RKO (cell line): ENCODE results near the gene MZT1.

Source experiments
- DNase-seq: peaks from one replicate; pipeline ENCODE4 v3.0.0-alpha.2; 2016; ENCODE audit warnings: low spot score

The MZT1 gene

DNA sequence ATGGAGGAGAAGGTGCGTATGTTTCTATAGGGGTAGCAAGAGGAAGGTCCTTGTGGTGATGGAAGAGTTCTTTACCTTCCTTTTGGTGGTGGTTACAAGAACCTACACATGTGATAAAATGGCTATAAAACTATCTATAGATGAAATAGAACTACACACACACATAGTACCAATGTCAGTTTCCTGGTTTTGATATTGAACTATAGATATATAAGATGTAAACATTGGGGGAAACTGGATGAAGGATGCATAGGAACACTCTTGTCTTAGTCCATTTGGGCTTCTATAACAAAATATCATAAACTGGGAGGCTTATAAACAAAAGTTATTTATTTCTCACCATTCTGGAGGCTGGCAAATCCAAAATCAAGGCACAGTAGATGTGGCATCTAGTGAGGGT is 47.1 kb downstream of the MZT1 start:
- no peak for DNase-seq

DNA sequence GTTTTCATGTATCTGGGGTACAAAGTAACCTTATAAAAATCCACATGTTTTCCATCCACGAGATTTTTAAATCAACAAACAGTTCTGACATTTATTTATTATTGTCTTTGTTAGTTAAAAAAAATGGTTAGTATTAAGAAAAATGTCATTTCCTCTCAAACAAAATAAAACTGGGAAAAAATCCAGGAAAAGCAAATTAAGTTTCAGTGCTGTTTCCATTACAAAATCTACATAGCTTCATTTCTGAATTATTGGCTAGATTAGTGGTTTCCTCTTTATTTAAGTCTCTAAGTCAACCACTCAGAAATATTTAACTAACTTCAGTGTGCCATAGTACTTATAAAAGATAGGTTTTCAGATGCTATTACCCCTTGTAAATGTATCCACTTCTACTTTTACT is 49.1 kb downstream of the MZT1 start:
- DNase-seq: no peak

DNA sequence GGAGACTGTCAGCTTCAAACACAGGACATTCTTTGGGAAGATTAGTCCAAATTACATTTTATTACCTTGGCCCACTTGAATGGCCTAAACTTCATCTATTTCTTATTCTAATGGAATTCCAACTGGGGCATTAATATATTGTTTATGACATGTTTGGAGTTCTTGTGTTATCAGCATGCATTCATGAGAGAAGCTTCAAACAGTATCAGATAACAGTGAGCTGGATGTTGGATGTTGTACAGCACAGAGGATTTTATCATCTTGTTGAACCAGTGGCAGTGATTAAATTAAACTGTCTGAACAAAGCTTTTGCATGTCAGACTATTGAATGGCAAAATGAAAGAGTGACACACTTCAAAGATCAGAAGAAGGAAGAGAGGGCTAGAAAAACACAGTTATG is 50.0 kb downstream of the MZT1 start:
- no peak for DNase-seq

DNA sequence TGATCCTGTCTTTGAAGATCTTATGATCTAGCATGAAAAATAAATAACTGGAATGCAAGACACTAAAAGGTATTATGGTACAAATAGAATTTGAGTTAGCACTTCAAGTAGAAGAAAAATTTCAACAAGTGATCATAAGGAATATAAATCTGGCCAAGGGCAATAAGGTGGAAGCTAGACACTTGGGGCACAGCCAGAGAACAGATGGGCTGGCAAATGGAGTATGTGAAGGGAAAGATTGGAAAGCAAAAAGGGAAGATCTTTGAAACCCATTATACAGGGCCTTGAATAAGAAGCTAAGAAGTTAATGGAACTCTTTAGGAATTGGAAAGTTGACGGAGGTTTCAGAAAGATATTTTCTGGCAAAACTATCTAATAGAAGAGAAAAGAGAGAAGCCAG is 61.0 kb downstream of the MZT1 start:
- no peak for DNase-seq

DNA sequence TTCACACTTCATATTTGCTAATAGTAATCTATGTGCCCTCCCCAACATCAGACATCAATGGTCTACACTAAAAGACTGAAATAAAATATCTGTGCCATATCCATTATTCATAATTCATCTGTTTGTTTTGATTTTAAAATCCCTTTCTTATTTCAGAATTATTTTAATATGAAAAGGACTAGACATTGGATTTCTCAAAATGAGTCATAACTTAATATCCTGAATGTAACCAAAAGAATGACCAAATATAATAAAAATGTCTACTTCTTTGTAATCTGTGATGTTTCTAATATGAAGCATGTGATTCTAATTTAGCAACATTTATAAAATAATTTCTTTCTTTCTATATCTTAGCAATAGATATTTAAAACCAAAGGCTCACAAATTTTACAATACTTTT is 64.9 kb downstream of the MZT1 start:
- no peak for DNase-seq
